ENCODE measurements around the gene PAH. TPM values are rescaled to one million over a fixed set of nuclear protein-coding genes. Genes with fewer than 3 reads are reported as not detected.
A peak's percentile ranks its signal among the peaks of the same experiment; 100 is the strongest.

The PAH gene
- polyA plus RNA-seq, 3 donors: not detected

DNA sequence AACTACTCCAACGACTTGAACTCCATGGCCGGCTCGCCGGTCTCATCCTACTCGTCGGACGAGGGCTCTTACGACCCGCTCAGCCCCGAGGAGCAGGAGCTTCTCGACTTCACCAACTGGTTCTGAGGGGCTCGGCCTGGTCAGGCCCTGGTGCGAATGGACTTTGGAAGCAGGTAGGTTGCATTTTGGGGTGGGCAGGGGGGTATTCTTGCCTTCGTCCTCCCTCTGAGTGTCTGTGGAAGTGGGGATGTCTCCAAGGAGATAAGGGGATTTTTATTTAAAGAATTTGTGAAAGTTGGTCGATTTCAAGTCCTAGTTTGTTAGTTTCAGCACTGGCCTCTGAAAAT is 41.8 kb upstream of the PAH start:
- Histone ChIP-seq H2AFZ (ENCODE audit: insufficient read depth, low read depth, low read length, poor library complexity, severe bottlenecking) (no peak overlapping the region), H3K9me3 (replicated peaks in 1 of 2; ENCODE audit: control insufficient read depth in 1 of 2, insufficient read depth in 1 of 2, low read length in 2 of 2) (peaks cover 2 to 70% of the 10 kb centered on the region in 2 donors), H3K9ac (ENCODE audit: insufficient read depth, low read length, poor library complexity, severe bottlenecking) (no peak overlapping the region), H3K4me1 (ENCODE audit: control insufficient read depth in 1 of 2, insufficient read depth in 2 of 2, low read length in 2 of 2) (no peaks in the 10 kb centered on the region), H3K36me3 (replicated peaks in 1 of 2; ENCODE audit: control insufficient read depth in 1 of 2, insufficient read depth in 2 of 2, low read length in 2 of 2) (no peaks in the 10 kb centered on the region), H4K20me1 (ENCODE audit: insufficient read depth, low read length) (no peaks in the 10 kb centered on the region), H3K4me2 (replicated peaks; ENCODE audit: extremely low read depth, low read length, poor library complexity, severe bottlenecking) (no peak overlapping the region), H3K27me3 (ENCODE audit: control insufficient read depth in 2 of 2, insufficient read depth in 2 of 2, low read length in 2 of 2) (peaks cover 80 to 94% of the 10 kb centered on the region in 2 donors), H3K27ac (ENCODE audit: low read depth in 1 of 2, low read length in 2 of 2) (no peak overlapping the region), H3K79me2 (ENCODE audit: insufficient read depth, low read length) (no peaks in the 10 kb centered on the region), H3K4me3 (replicated peaks in 1 of 3; ENCODE audit: low read depth in 2 of 3, low read length in 3 of 3) (no peak overlapping the region)
- intact Hi-C loops (cut with micrococcal nuclease): no loop called here
- Mint-ChIP-seq H3K4me3 (peak overlapping the region in 1 of 2 donors; percentile 80), H3K36me3 (peaks cover 0 to 6% of the 10 kb centered on the region in 2 donors), H3K4me1 (peaks cover 9% of the 10 kb centered on the region), H3K27ac (no peak overlapping the region), H3K27me3 (ENCODE audit: low read depth in 3 of 3) (peaks cover 87 to 99% (median 95%) of the 10 kb centered on the region in 3 donors), H3K9me3 (peaks cover 4 to 42% (median 28%) of the 10 kb centered on the region in 7 donors)
- DNase-seq: no peak
- WGBS (ENCODE audit: insufficient coverage): 4% methylated on average over 15 of the region's 15 CpGs
- TF ChIP-seq, protein P1, sequence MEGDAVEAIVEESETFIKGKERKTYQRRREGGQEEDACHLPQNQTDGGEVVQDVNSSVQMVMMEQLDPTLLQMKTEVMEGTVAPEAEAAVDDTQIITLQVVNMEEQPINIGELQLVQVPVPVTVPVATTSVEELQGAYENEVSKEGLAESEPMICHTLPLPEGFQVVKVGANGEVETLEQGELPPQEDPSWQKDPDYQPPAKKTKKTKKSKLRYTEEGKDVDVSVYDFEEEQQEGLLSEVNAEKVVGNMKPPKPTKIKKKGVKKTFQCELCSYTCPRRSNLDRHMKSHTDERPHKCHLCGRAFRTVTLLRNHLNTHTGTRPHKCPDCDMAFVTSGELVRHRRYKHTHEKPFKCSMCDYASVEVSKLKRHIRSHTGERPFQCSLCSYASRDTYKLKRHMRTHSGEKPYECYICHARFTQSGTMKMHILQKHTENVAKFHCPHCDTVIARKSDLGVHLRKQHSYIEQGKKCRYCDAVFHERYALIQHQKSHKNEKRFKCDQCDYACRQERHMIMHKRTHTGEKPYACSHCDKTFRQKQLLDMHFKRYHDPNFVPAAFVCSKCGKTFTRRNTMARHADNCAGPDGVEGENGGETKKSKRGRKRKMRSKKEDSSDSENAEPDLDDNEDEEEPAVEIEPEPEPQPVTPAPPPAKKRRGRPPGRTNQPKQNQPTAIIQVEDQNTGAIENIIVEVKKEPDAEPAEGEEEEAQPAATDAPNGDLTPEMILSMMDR (IDR thresholded peaks at IDR 0.05): no peak

DNA sequence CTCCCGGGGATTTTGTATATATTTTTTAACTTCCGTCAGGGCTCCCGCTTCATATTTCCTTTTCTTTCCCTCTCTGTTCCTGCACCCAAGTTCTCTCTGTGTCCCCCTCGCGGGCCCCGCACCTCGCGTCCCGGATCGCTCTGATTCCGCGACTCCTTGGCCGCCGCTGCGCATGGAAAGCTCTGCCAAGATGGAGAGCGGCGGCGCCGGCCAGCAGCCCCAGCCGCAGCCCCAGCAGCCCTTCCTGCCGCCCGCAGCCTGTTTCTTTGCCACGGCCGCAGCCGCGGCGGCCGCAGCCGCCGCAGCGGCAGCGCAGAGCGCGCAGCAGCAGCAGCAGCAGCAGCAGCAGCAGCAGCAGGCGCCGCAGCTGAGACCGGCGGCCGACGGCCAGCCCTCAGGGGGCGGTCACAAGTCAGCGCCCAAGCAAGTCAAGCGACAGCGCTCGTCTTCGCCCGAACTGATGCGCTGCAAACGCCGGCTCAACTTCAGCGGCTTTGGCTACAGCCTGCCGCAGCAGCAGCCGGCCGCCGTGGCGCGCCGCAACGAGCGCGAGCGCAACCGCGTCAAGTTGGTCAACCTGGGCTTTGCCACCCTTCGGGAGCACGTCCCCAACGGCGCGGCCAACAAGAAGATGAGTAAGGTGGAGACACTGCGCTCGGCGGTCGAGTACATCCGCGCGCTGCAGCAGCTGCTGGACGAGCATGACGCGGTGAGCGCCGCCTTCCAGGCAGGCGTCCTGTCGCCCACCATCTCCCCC is 41.2 kb upstream of the PAH start:
- Histone ChIP-seq H3K4me2 (replicated peaks; ENCODE audit: extremely low read depth, low read length, poor library complexity, severe bottlenecking) (no peak overlapping the region), H4K20me1 (ENCODE audit: insufficient read depth, low read length) (no peaks in the 10 kb centered on the region), H3K27ac (ENCODE audit: low read depth in 1 of 2, low read length in 2 of 2) (no peak overlapping the region), H3K9me3 (replicated peaks in 1 of 2; ENCODE audit: control insufficient read depth in 1 of 2, insufficient read depth in 1 of 2, low read length in 2 of 2) (peaks cover 0 to 64% of the 10 kb centered on the region in 2 donors), H2AFZ (ENCODE audit: insufficient read depth, low read depth, low read length, poor library complexity, severe bottlenecking) (no peak overlapping the region), H3K4me3 (replicated peaks in 1 of 3; ENCODE audit: low read depth in 2 of 3, low read length in 3 of 3) (no peak overlapping the region), H3K79me2 (ENCODE audit: insufficient read depth, low read length) (no peaks in the 10 kb centered on the region), H3K4me1 (ENCODE audit: control insufficient read depth in 1 of 2, insufficient read depth in 2 of 2, low read length in 2 of 2) (no peaks in the 10 kb centered on the region), H3K9ac (ENCODE audit: insufficient read depth, low read length, poor library complexity, severe bottlenecking) (no peak overlapping the region), H3K27me3 (ENCODE audit: control insufficient read depth in 2 of 2, insufficient read depth in 2 of 2, low read length in 2 of 2) (peaks cover 76 to 94% of the 10 kb centered on the region in 2 donors), H3K36me3 (replicated peaks in 1 of 2; ENCODE audit: control insufficient read depth in 1 of 2, insufficient read depth in 2 of 2, low read length in 2 of 2) (no peaks in the 10 kb centered on the region)
- Mint-ChIP-seq H3K27ac (no peak overlapping the region), H3K4me3 (peak overlapping the region; percentile 16 to 86), H3K4me1 (peaks cover 9% of the 10 kb centered on the region), H3K36me3 (peaks cover 0 to 6% of the 10 kb centered on the region in 2 donors), H3K9me3 (peaks cover 4 to 39% (median 26%) of the 10 kb centered on the region in 7 donors), H3K27me3 (ENCODE audit: low read depth in 3 of 3) (peaks cover 85 to 99% (median 95%) of the 10 kb centered on the region in 3 donors)
- DNase-seq: no peak
- intact Hi-C loops (cut with micrococcal nuclease): no loop called here
- TF ChIP-seq, protein P1 (IDR thresholded peaks at IDR 0.05): no peak
- WGBS (ENCODE audit: insufficient coverage): 3% methylated on average over 83 of the region's 83 CpGs

Measured in CD14-positive monocyte (primary cell).